CD14-positive monocyte (primary cell): ENCODE data around the gene ABCG8. TPM values are rescaled to one million over a fixed set of nuclear protein-coding genes. Genes with fewer than 3 reads are reported as not detected.

Experiments
- DNase-seq, 3 donors: peaks; one replicate each; pipeline ENCODE4 v3.0.0-alpha.2; 2011 to 2022
- H2AFZ ChIP-seq: 2 replicates; pipeline ENCODE4 v1.6.0; 2012; ENCODE audit warnings: mild to moderate bottlenecking, low read depth, low read length, inconsistent platforms; ENCODE audit not compliant: insufficient read depth, poor library complexity, severe bottlenecking
- H3K27ac ChIP-seq, 2 donors: 1 replicate in 1 of 2; 2 replicates in 1 of 2; pipeline ENCODE4 v1.5.1; 2012 to 2013; ENCODE audit warnings: low read length in 2 of 2, control low read depth in 1 of 2, inconsistent platforms in 1 of 2, low read depth in 1 of 2, mild to moderate bottlenecking in 1 of 2
- H3K27me3 ChIP-seq, 2 donors: one replicate each; pipeline versions ENCODE4 v1.6.0 to v1.6.1; 2011 to 2013; ENCODE audit warnings: low read length in 2 of 2; ENCODE audit not compliant: control insufficient read depth in 2 of 2, insufficient read depth in 2 of 2
- H3K36me3 ChIP-seq, 2 donors: replicated peaks in 1 of 2; 1 replicate in 1 of 2; 2 replicates in 1 of 2; pipeline versions ENCODE4 v1.5.1 to v1.6.1; 2012 to 2013; ENCODE audit warnings: low read length in 2 of 2, control low read depth in 1 of 2, inconsistent platforms in 1 of 2, mild to moderate bottlenecking in 1 of 2; ENCODE audit not compliant: insufficient read depth in 2 of 2, control insufficient read depth in 1 of 2
- H3K4me1 ChIP-seq, 2 donors: 1 replicate in 1 of 2; 2 replicates in 1 of 2; pipeline versions ENCODE4 v1.5.1 to v1.6.1; 2012 to 2013; ENCODE audit warnings: low read length in 2 of 2, control low read depth in 1 of 2, inconsistent platforms in 1 of 2, mild to moderate bottlenecking in 1 of 2, moderate library complexity in 1 of 2; ENCODE audit not compliant: insufficient read depth in 2 of 2, control insufficient read depth in 1 of 2
- H3K4me2 ChIP-seq: replicated peaks from 2 replicates; pipeline ENCODE3; 2012; ENCODE audit warnings: low read length, moderate library complexity, mild to moderate bottlenecking; ENCODE audit not compliant: poor library complexity, severe bottlenecking; ENCODE audit errors: extremely low read depth
- H3K4me3 ChIP-seq, 3 experiments: fragments of 200-600 bp in 1 of 3; sonication (generic) in 1 of 3; replicated peaks in 1 of 3; 1 replicate in 2 of 3; 2 replicates in 1 of 3; pipeline ENCODE4 v1.5.1; 2011 to 2013; ENCODE audit warnings: low read length in 3 of 3, mild to moderate bottlenecking in 3 of 3, control low read depth in 2 of 3, low read depth in 2 of 3, inconsistent platforms in 1 of 3, moderate library complexity in 1 of 3
- H3K79me2 ChIP-seq: 2 replicates; pipeline ENCODE4 v1.6.0; 2012; ENCODE audit warnings: mild to moderate bottlenecking, control low read depth, inconsistent platforms, low read length, moderate library complexity; ENCODE audit not compliant: insufficient read depth
- H3K9ac ChIP-seq: 2 replicates; pipeline ENCODE4 v1.6.0; 2017; ENCODE audit warnings: low read length, mild to moderate bottlenecking; ENCODE audit not compliant: insufficient read depth, poor library complexity, severe bottlenecking
- H3K9me3 ChIP-seq, 2 donors: replicated peaks in 1 of 2; 1 replicate in 1 of 2; 2 replicates in 1 of 2; pipeline versions ENCODE4 v1.5.1 to v1.6.1; 2012 to 2013; ENCODE audit warnings: low read length in 2 of 2, control low read depth in 1 of 2; ENCODE audit not compliant: control insufficient read depth in 1 of 2, insufficient read depth in 1 of 2
- H4K20me1 ChIP-seq: 2 replicates; pipeline ENCODE4 v1.6.0; 2012; ENCODE audit warnings: mild to moderate bottlenecking, low read length, control low read depth, moderate library complexity; ENCODE audit not compliant: insufficient read depth
- H3K27ac Mint-ChIP-seq, 7 donors: one replicate each; pipeline ENCODE4 v1.8.0; 2020; ENCODE audit warnings: mild to moderate bottlenecking in 7 of 7, mixed read lengths in 7 of 7, moderate library complexity in 6 of 7, inconsistent platforms in 2 of 7
- H3K27me3 Mint-ChIP-seq, 3 donors: one replicate each; pipeline ENCODE4 v1.8.0; 2021 to 2022; ENCODE audit warnings: low read depth in 3 of 3, mild to moderate bottlenecking in 3 of 3, mixed read lengths in 3 of 3, moderate library complexity in 3 of 3, inconsistent platforms in 1 of 3
- H3K36me3 Mint-ChIP-seq, 2 donors: one replicate each; pipeline ENCODE4 v1.8.0; 2020; ENCODE audit warnings: mixed read lengths in 2 of 2, inconsistent platforms in 1 of 2, mild to moderate bottlenecking in 1 of 2
- H3K4me1 Mint-ChIP-seq: one replicate; pipeline ENCODE4 v1.8.0; 2020; ENCODE audit warnings: mild to moderate bottlenecking, mixed read lengths
- H3K4me3 Mint-ChIP-seq, 2 donors: one replicate each; pipeline ENCODE4 v1.8.0; 2020; ENCODE audit warnings: mild to moderate bottlenecking in 2 of 2, mixed read lengths in 2 of 2, moderate library complexity in 1 of 2
- H3K9me3 Mint-ChIP-seq, 7 donors: one replicate each; pipeline ENCODE4 v1.8.0; 2020 to 2022; ENCODE audit warnings: mixed read lengths in 7 of 7, mild to moderate bottlenecking in 6 of 7, moderate library complexity in 6 of 7, inconsistent platforms in 2 of 7
- CTCF ChIP-seq: fragments of 200-600 bp; IDR thresholded peaks from one replicate; pipeline ENCODE4 v1.8.0; 2022; ENCODE audit warnings: antibody characterized with exemption, mild to moderate bottlenecking
- WGBS: methylation state at CpG from one replicate; pipeline ENCODE4 v1.1.5; 2013; ENCODE audit warnings: missing lambda C conversion rate; ENCODE audit not compliant: insufficient coverage; 5-methylcytosine and 5-hydroxymethylcytosine counted together
- intact Hi-C, 2 donors: fragments of 100-400 bp; cut with micrococcal nuclease; formaldehyde crosslinking; loops; one replicate each; pipeline versions ENCODE4 v1.15.0 to v1.15.1; 2023
- polyA plus RNA-seq, 3 donors: library from polyadenylated mRNA; depleted of rRNA in 1 of 3; unstranded in 2 of 3; stranded (reverse) in 1 of 3; fragments of 300-500 nt in 2 of 3; fragments of >200 nt in 1 of 3; fragmentation: Illumina TruSeq in 2 of 3; gene quantifications; 1 replicate in 2 of 3; 2 replicates in 1 of 3; pipeline ENCODE4 v1.2.3, GENCODE V29; 2012 to 2021

The ABCG8 gene
- polyA plus RNA-seq, 3 donors = not detected

- H3K4me3 Mint-ChIP-seq = no peak overlapping the region
- H4K20me1 ChIP-seq = no peaks in the 10 kb centered on the region
- no peak overlapping the region for H3K27ac Mint-ChIP-seq
- H3K36me3 Mint-ChIP-seq = no peaks in the 10 kb centered on the region
- no peaks in the 10 kb centered on the region for H3K4me1 ChIP-seq
- peaks cover 2% of the 10 kb centered on the region for H3K4me1 Mint-ChIP-seq
- H3K9me3 Mint-ChIP-seq = no peaks in the 10 kb centered on the region
- TF ChIP-seq CTCF = no peak
- no peaks in the 10 kb centered on the region for H3K36me3 ChIP-seq
- intact Hi-C loops = no loop called here
- H3K27me3 Mint-ChIP-seq = peaks cover 0 to 2% (median 2%) of the 10 kb centered on the region in 3 donors
- H3K79me2 ChIP-seq = no peaks in the 10 kb centered on the region
- H3K27ac ChIP-seq = no peak overlapping the region
- WGBS = 100% methylated on average over 2 of the region's 9 CpGs
- no peak overlapping the region for H2AFZ ChIP-seq
- no peak overlapping the region for H3K4me3 ChIP-seq
- no peaks in the 10 kb centered on the region for H3K27me3 ChIP-seq
- no peak for DNase-seq
- no peak overlapping the region for H3K9ac ChIP-seq
- H3K4me2 ChIP-seq = no peak overlapping the region
- H3K9me3 ChIP-seq = no peaks in the 10 kb centered on the region
Measured at GRCh38 chr2:43880471-43880870, 41.7 kb downstream of the ABCG8 start.

GRCh38 chr2:43880952-43881351 lies 42.2 kb downstream of the ABCG8 start:
- no peak for DNase-seq
- H3K36me3 Mint-ChIP-seq = peaks cover 1% of the 10 kb centered on the region in 2 donors
- H3K79me2 ChIP-seq = no peaks in the 10 kb centered on the region
- peaks cover 2% of the 10 kb centered on the region for H3K4me1 Mint-ChIP-seq
- H3K27me3 Mint-ChIP-seq = peaks cover 0 to 2% (median 2%) of the 10 kb centered on the region in 3 donors
- H3K27ac ChIP-seq = no peak overlapping the region
- no peak overlapping the region for H3K9ac ChIP-seq
- no peaks in the 10 kb centered on the region for H3K9me3 ChIP-seq
- no peak overlapping the region for H3K4me3 ChIP-seq
- WGBS = 100% methylated on average over 3 of the region's 5 CpGs
- no peak for TF ChIP-seq CTCF
- H3K4me2 ChIP-seq = no peak overlapping the region
- H4K20me1 ChIP-seq = no peaks in the 10 kb centered on the region
- H2AFZ ChIP-seq = no peak overlapping the region
- H3K27me3 ChIP-seq = no peaks in the 10 kb centered on the region
- no peaks in the 10 kb centered on the region for H3K36me3 ChIP-seq
- intact Hi-C loops = no loop called here
- H3K9me3 Mint-ChIP-seq = no peaks in the 10 kb centered on the region
- H3K27ac Mint-ChIP-seq = no peak overlapping the region
- no peaks in the 10 kb centered on the region for H3K4me1 ChIP-seq
- H3K4me3 Mint-ChIP-seq = no peak overlapping the region
